ENCODE measurements around the gene MYH15. TPM values are rescaled to one million over a fixed set of nuclear protein-coding genes. Genes with fewer than 3 reads are reported as not detected.

Gene MYH15
- total and polyA plus RNA-seq, 5 donors from 2014 or later: 0.03 to 0.12 TPM; not detected in 3

- H3K4me3 Mint-ChIP-seq: no peak overlapping the region
- H3K27me3 Mint-ChIP-seq: peaks cover 6% of the 10 kb centered on the region
- H3K9me3 Mint-ChIP-seq: peaks cover 0 to 2% (median 0%) of the 10 kb centered on the region in 7 donors
- no peak overlapping the region for H3K27ac Mint-ChIP-seq
- peaks cover 0 to 4% (median 2%) of the 10 kb centered on the region in 4 donors for H3K4me1 Mint-ChIP-seq
- Histone ChIP-seq H3K4me1 (ENCODE audit: control insufficient read depth, insufficient read depth, low read length, poor library complexity, severe bottlenecking) (no peaks in the 10 kb centered on the region), H3K4me3 (ENCODE audit: low read depth, low read length) (no peak overlapping the region), H3K27ac (ENCODE audit: insufficient read depth, low read length, poor library complexity, severe bottlenecking) (no peak overlapping the region), H3K36me3 (ENCODE audit: control insufficient read depth, insufficient read depth, low read length) (no peaks in the 10 kb centered on the region), H3K9me3 (ENCODE audit: control insufficient read depth in 2 of 2, low read length in 2 of 2) (no peaks in the 10 kb centered on the region), H3K27me3 (ENCODE audit: control insufficient read depth, insufficient read depth, low read length) (peaks cover 5% of the 10 kb centered on the region)
- DNase-seq (no peak), ATAC-seq (ENCODE audit: low read depth in 2 of 2) (no peak)
- H3K36me3 Mint-ChIP-seq: no peaks in the 10 kb centered on the region
Measured at GRCh38 chr3:108485146-108485545, 25.2 kb downstream of the MYH15 start.

DNA sequence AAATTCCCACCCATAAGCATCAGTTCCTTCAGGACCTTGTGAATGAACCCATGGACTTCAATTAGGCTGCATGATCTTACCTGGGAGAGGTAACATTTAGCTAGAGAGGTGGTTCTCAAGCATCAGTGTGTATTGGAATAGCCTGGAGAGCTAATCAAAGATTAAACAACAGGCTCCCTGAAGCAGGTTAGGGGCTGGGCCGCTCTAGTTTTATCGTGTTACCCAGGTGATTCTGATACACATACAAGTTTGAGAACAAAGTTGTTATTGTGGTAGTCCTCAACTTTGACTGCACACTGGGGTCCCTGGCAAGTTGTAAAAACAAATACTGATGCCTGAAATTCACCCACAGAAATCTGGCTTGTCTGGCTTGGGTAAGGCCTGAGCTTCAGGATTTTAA, 31.2 kb downstream of the MYH15 start:
- no peaks in the 10 kb centered on the region for H3K9me3 ChIP-seq (ENCODE audit: control insufficient read depth in 2 of 2, low read length in 2 of 2)

DNA sequence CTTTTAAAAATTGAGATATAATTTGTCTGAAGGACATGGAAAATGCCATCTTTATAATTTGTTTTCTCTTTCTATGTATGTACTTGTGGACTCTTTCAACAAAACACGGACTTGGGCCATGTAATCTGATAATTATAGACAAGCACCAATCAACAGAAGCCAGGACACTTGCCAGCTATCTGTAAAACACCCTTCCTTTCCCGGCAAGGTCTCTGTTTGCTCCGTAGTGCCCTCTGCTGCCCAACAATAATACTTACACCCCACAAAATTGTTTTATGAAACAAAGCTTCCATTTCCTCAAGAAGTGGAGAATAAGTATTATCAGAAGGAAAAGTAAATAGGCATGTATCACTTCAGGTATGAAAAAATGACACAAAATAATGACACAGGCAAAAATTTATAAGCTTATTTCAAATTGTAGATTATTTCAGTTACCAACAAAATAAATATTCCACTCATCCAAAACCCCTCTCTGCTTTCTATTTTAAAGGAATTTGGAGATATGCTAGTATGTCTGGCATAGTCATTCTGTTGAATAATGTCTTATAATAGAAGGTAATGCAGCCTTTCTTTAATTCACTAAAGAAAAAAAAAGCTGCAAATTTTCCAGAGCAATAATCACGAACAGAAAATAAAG, 32.8 kb downstream of the MYH15 start:
- H3K27me3 Mint-ChIP-seq: peaks cover 13% of the 10 kb centered on the region
- Histone ChIP-seq H3K27ac (ENCODE audit: insufficient read depth, low read length, poor library complexity, severe bottlenecking) (no peak overlapping the region), H3K36me3 (ENCODE audit: control insufficient read depth, insufficient read depth, low read length) (no peaks in the 10 kb centered on the region), H3K4me1 (ENCODE audit: control insufficient read depth, insufficient read depth, low read length, poor library complexity, severe bottlenecking) (no peaks in the 10 kb centered on the region), H3K4me3 (ENCODE audit: low read depth, low read length) (no peak overlapping the region), H3K9me3 (ENCODE audit: control insufficient read depth in 2 of 2, low read length in 2 of 2) (no peaks in the 10 kb centered on the region), H3K27me3 (ENCODE audit: control insufficient read depth, insufficient read depth, low read length) (peaks cover 10% of the 10 kb centered on the region)
- ATAC-seq (ENCODE audit: low read depth in 2 of 2): peak; percentile 73 to 84
- H3K9me3 Mint-ChIP-seq: no peaks in the 10 kb centered on the region
- H3K36me3 Mint-ChIP-seq: no peaks in the 10 kb centered on the region
- H3K27ac Mint-ChIP-seq: no peak overlapping the region
- peaks cover 0 to 5% (median 3%) of the 10 kb centered on the region in 4 donors for H3K4me1 Mint-ChIP-seq
- H3K4me3 Mint-ChIP-seq: no peak overlapping the region
- DNase-seq: peak; percentile 32 to 71 (median 58)

More for the DNA sequence above, 31.2 kb downstream of the MYH15 start:
- Mint-ChIP-seq H3K4me3 (no peak overlapping the region), H3K27ac (no peak overlapping the region), H3K36me3 (no peaks in the 10 kb centered on the region), H3K4me1 (peaks cover 0 to 5% (median 3%) of the 10 kb centered on the region in 4 donors), H3K27me3 (peaks cover 19% of the 10 kb centered on the region), H3K9me3 (peaks cover 0 to 2% (median 0%) of the 10 kb centered on the region in 7 donors)
- no peak for DNase-seq
- Histone ChIP-seq H3K4me3 (ENCODE audit: low read depth, low read length) (no peak overlapping the region), H3K27me3 (ENCODE audit: control insufficient read depth, insufficient read depth, low read length) (peaks cover 10% of the 10 kb centered on the region), H3K4me1 (ENCODE audit: control insufficient read depth, insufficient read depth, low read length, poor library complexity, severe bottlenecking) (no peaks in the 10 kb centered on the region), H3K27ac (ENCODE audit: insufficient read depth, low read length, poor library complexity, severe bottlenecking) (no peak overlapping the region), H3K36me3 (ENCODE audit: control insufficient read depth, insufficient read depth, low read length) (no peaks in the 10 kb centered on the region)
- ATAC-seq (ENCODE audit: low read depth in 2 of 2): no peak

- H3K27ac Mint-ChIP-seq: no peak overlapping the region
- Histone ChIP-seq H3K27ac (ENCODE audit: insufficient read depth, low read length, poor library complexity, severe bottlenecking) (no peak overlapping the region), H3K4me3 (ENCODE audit: low read depth, low read length) (no peak overlapping the region), H3K36me3 (ENCODE audit: control insufficient read depth, insufficient read depth, low read length) (no peaks in the 10 kb centered on the region), H3K27me3 (ENCODE audit: control insufficient read depth, insufficient read depth, low read length) (peaks cover 14% of the 10 kb centered on the region), H3K9me3 (ENCODE audit: control insufficient read depth in 2 of 2, low read length in 2 of 2) (no peaks in the 10 kb centered on the region), H3K4me1 (ENCODE audit: control insufficient read depth, insufficient read depth, low read length, poor library complexity, severe bottlenecking) (no peaks in the 10 kb centered on the region)
- no peaks in the 10 kb centered on the region for H3K36me3 Mint-ChIP-seq
- ATAC-seq (ENCODE audit: low read depth in 2 of 2) (no peak), DNase-seq (no peak)
- no peaks in the 10 kb centered on the region for H3K9me3 Mint-ChIP-seq
- H3K4me3 Mint-ChIP-seq: no peak overlapping the region
- peaks cover 13% of the 10 kb centered on the region for H3K27me3 Mint-ChIP-seq
- peaks cover 0 to 5% (median 3%) of the 10 kb centered on the region in 4 donors for H3K4me1 Mint-ChIP-seq
Measured at GRCh38 chr3:108475220-108475782, 35.1 kb downstream of the MYH15 start.

GRCh38 chr3:108474581-108474980, 35.8 kb downstream of the MYH15 start:
- H3K4me3 Mint-ChIP-seq: no peak overlapping the region
- Histone ChIP-seq H3K4me3 (ENCODE audit: low read depth, low read length) (no peak overlapping the region), H3K27me3 (ENCODE audit: control insufficient read depth, insufficient read depth, low read length) (peaks cover 10% of the 10 kb centered on the region), H3K27ac (ENCODE audit: insufficient read depth, low read length, poor library complexity, severe bottlenecking) (no peak overlapping the region), H3K36me3 (ENCODE audit: control insufficient read depth, insufficient read depth, low read length) (no peaks in the 10 kb centered on the region), H3K9me3 (ENCODE audit: control insufficient read depth in 2 of 2, low read length in 2 of 2) (no peaks in the 10 kb centered on the region), H3K4me1 (ENCODE audit: control insufficient read depth, insufficient read depth, low read length, poor library complexity, severe bottlenecking) (no peaks in the 10 kb centered on the region)
- H3K4me1 Mint-ChIP-seq: peaks cover 0 to 5% (median 3%) of the 10 kb centered on the region in 4 donors
- no peaks in the 10 kb centered on the region for H3K36me3 Mint-ChIP-seq
- ATAC-seq (ENCODE audit: low read depth in 2 of 2): no peak
- no peak for DNase-seq
- no peak overlapping the region for H3K27ac Mint-ChIP-seq
- H3K9me3 Mint-ChIP-seq: no peaks in the 10 kb centered on the region
- peaks cover 13% of the 10 kb centered on the region for H3K27me3 Mint-ChIP-seq

DNA sequence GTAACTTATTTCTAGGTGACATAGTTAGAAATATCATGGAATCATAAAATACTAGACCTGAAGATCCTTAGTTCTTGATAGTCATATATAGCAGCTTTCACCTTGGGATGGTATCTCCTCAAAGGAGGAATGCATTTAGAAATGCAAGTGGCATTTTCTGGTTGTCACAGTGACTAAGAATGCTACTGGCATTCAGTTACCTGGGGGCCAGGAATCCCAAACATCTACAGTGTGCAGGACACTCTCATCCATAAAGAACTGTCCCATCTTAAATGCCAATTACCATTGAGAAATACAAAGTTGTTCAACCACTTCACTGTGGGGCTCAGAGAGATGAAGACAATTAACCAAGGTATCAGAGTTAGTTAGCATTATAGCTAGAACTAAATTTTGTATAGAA, 36.7 kb downstream of the MYH15 start:
- H3K4me3 ChIP-seq (ENCODE audit: low read depth, low read length): no peak overlapping the region
- H3K4me3 Mint-ChIP-seq: no peak overlapping the region
- H3K9me3 Mint-ChIP-seq: no peaks in the 10 kb centered on the region
- peaks cover 10% of the 10 kb centered on the region for H3K27me3 Mint-ChIP-seq
- DNase-seq (no peak), ATAC-seq (ENCODE audit: low read depth in 2 of 2) (no peak)
- H3K9me3 ChIP-seq (ENCODE audit: control insufficient read depth in 2 of 2, low read length in 2 of 2): no peaks in the 10 kb centered on the region
- H3K36me3 Mint-ChIP-seq: no peaks in the 10 kb centered on the region
- no peaks in the 10 kb centered on the region for H3K36me3 ChIP-seq (ENCODE audit: control insufficient read depth, insufficient read depth, low read length)
- H3K27ac Mint-ChIP-seq: no peak overlapping the region
- H3K27me3 ChIP-seq (ENCODE audit: control insufficient read depth, insufficient read depth, low read length): peaks cover 8% of the 10 kb centered on the region
- H3K4me1 ChIP-seq (ENCODE audit: control insufficient read depth, insufficient read depth, low read length, poor library complexity, severe bottlenecking): no peaks in the 10 kb centered on the region
- peaks cover 0 to 5% (median 3%) of the 10 kb centered on the region in 4 donors for H3K4me1 Mint-ChIP-seq
- no peak overlapping the region for H3K27ac ChIP-seq (ENCODE audit: insufficient read depth, low read length, poor library complexity, severe bottlenecking)

GRCh38 chr3:108472001-108472591, 38.3 kb downstream of the MYH15 start:
- Histone ChIP-seq H3K27ac (ENCODE audit: insufficient read depth, low read length, poor library complexity, severe bottlenecking) (no peak overlapping the region), H3K9me3 (ENCODE audit: control insufficient read depth in 2 of 2, low read length in 2 of 2) (no peaks in the 10 kb centered on the region), H3K4me1 (ENCODE audit: control insufficient read depth, insufficient read depth, low read length, poor library complexity, severe bottlenecking) (no peaks in the 10 kb centered on the region), H3K4me3 (ENCODE audit: low read depth, low read length) (no peak overlapping the region), H3K27me3 (ENCODE audit: control insufficient read depth, insufficient read depth, low read length) (peaks cover 8% of the 10 kb centered on the region), H3K36me3 (ENCODE audit: control insufficient read depth, insufficient read depth, low read length) (no peaks in the 10 kb centered on the region)
- Mint-ChIP-seq H3K36me3 (no peaks in the 10 kb centered on the region), H3K27me3 (peaks cover 4% of the 10 kb centered on the region), H3K4me1 (no peaks in the 10 kb centered on the region), H3K9me3 (no peaks in the 10 kb centered on the region), H3K27ac (no peak overlapping the region), H3K4me3 (no peak overlapping the region)
- no peak for ATAC-seq (ENCODE audit: low read depth in 2 of 2)
- DNase-seq: peak in 1 of 3 donors; percentile 4
